Measurements from ENCODE around the gene MAN1C1. TPM values are rescaled to one million over a fixed set of nuclear protein-coding genes. Genes with fewer than 3 reads are reported as not detected.

The MAN1C1 gene
- total and polyA plus RNA-seq, 9 of the 15 experiments (the other 6 are each of a cell fraction or from before 2014, with no cell fraction given): 0.04 to 0.44 (median 0.10) TPM; not detected in 3

DNA sequence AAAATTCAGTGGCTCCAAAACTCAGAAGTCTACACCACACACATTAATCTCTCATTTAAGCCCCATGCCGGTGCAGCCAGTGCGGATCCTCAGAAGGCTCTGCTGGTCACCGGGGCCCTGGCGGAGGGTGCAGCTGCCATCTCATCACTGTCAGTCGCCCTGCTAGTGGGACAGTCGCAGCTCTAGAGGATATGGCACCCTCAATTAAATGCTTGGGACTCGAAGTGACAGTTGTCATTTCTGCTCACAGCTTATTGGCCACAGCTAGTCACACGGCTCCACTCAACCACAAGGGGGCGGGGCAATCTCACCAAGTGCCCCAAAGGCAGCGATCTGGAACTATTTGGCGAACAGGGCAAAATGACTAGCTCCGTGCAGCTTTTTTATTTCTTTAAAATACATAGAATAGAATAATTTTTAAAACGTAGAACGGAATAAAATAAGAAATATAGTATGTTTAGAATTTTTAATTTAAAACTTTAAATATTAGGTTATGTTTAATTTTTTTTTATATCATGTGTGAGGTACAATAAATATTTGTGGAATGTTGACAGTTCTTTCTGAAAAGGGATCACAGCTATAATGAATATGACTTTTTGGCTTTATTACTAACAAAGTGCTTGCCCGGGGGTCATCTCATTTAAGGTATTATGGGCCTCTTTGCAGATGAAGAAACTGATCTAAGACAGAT lies 8.0 kb upstream of the MAN1C1 start (continued):
- TF ChIP-seq, protein P1, sequence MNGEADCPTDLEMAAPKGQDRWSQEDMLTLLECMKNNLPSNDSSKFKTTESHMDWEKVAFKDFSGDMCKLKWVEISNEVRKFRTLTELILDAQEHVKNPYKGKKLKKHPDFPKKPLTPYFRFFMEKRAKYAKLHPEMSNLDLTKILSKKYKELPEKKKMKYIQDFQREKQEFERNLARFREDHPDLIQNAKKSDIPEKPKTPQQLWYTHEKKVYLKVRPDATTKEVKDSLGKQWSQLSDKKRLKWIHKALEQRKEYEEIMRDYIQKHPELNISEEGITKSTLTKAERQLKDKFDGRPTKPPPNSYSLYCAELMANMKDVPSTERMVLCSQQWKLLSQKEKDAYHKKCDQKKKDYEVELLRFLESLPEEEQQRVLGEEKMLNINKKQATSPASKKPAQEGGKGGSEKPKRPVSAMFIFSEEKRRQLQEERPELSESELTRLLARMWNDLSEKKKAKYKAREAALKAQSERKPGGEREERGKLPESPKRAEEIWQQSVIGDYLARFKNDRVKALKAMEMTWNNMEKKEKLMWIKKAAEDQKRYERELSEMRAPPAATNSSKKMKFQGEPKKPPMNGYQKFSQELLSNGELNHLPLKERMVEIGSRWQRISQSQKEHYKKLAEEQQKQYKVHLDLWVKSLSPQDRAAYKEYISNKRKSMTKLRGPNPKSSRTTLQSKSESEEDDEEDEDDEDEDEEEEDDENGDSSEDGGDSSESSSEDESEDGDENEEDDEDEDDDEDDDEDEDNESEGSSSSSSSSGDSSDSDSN (IDR thresholded peaks at IDR 0.05; ENCODE audit: borderline replicate concordance in 1 of 2, low read depth in 2 of 2, low read length in 2 of 2): no peak
- no peak for TF ChIP-seq ZNF699 (CRISPR knock-in tag; IDR thresholded peaks at IDR 0.05; ENCODE audit: insufficient replicate concordance)
- no peak for TF ChIP-seq ETV5 (CRISPR knock-in tag; IDR thresholded peaks at IDR 0.05; ENCODE audit: low read depth)
- TF ChIP-seq SNIP1 (IDR thresholded peaks at IDR 0.05; ENCODE audit: low read depth): no peak
- no peak for TF ChIP-seq PRMT5 (CRISPR knock-in tag; IDR thresholded peaks at IDR 0.05)
- TF ChIP-seq RBFOX2 (IDR thresholded peaks at IDR 0.05; ENCODE audit: low read depth, low read length): no peak
- TF ChIP-seq, protein P2, sequence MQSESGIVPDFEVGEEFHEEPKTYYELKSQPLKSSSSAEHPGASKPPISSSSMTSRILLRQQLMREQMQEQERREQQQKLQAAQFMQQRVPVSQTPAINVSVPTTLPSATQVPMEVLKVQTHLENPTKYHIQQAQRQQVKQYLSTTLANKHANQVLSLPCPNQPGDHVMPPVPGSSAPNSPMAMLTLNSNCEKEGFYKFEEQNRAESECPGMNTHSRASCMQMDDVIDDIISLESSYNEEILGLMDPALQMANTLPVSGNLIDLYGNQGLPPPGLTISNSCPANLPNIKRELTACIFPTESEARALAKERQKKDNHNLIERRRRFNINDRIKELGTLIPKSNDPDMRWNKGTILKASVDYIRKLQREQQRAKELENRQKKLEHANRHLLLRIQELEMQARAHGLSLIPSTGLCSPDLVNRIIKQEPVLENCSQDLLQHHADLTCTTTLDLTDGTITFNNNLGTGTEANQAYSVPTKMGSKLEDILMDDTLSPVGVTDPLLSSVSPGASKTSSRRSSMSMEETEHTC (IDR thresholded peaks at IDR 0.05): no peak
- TF ChIP-seq PPARD (CRISPR knock-in tag; IDR thresholded peaks at IDR 0.05): no peak
- TF ChIP-seq ZNF79 (CRISPR knock-in tag; IDR thresholded peaks at IDR 0.05; ENCODE audit: low read depth): no peak
- TF ChIP-seq BRD4 (IDR thresholded peaks at IDR 0.05): no peak
- TF ChIP-seq CC2D1A (IDR thresholded peaks at IDR 0.05): no peak
- TF ChIP-seq NCOA2 (IDR thresholded peaks at IDR 0.05; ENCODE audit: partially characterized antibody in 2 of 2): no peak
- no peak for TF ChIP-seq SRSF9 (IDR thresholded peaks at IDR 0.05; ENCODE audit: borderline replicate concordance, low read depth, low read length)
- TF ChIP-seq SETDB1 (IDR thresholded peaks at IDR 0.05; ENCODE audit: low read length): no peak
- TF ChIP-seq, protein P3, sequence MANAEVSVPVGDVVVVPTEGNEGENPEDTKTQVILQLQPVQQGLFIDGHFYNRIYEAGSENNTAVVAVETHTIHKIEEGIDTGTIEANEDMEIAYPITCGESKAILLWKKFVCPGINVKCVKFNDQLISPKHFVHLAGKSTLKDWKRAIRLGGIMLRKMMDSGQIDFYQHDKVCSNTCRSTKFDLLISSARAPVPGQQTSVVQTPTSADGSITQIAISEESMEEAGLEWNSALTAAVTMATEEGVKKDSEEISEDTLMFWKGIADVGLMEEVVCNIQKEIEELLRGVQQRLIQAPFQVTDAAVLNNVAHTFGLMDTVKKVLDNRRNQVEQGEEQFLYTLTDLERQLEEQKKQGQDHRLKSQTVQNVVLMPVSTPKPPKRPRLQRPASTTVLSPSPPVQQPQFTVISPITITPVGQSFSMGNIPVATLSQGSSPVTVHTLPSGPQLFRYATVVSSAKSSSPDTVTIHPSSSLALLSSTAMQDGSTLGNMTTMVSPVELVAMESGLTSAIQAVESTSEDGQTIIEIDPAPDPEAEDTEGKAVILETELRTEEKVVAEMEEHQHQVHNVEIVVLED (CRISPR knock-in tag; IDR thresholded peaks at IDR 0.05): no peak
- no peak for TF ChIP-seq SMAD1 (IDR thresholded peaks at IDR 0.05; ENCODE audit: low read depth, low read length, partially characterized antibody)
- no peak for TF ChIP-seq SMARCC2 (IDR thresholded peaks at IDR 0.05; ENCODE audit: low read depth)
- no peak for TF ChIP-seq TBP (optimal IDR thresholded peaks at IDR 0.05; ENCODE audit: low read depth, low read length)
- TF ChIP-seq, protein P4, sequence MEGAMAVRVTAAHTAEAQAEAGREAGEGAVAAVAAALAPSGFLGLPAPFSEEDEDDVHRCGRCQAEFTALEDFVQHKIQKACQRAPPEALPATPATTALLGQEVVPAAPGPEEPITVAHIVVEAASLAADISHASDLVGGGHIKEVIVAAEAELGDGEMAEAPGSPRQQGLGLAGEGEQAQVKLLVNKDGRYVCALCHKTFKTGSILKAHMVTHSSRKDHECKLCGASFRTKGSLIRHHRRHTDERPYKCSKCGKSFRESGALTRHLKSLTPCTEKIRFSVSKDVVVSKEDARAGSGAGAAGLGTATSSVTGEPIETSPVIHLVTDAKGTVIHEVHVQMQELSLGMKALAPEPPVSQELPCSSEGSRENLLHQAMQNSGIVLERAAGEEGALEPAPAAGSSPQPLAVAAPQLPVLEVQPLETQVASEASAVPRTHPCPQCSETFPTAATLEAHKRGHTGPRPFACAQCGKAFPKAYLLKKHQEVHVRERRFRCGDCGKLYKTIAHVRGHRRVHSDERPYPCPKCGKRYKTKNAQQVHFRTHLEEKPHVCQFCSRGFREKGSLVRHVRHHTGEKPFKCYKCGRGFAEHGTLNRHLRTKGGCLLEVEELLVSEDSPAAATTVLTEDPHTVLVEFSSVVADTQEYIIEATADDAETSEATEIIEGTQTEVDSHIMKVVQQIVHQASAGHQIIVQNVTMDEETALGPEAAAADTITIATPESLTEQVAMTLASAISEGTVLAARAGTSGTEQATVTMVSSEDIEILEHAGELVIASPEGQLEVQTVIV (CRISPR knock-in tag; IDR thresholded peaks at IDR 0.05; ENCODE audit: borderline replicate concordance): no peak
- no peak for TF ChIP-seq NFATC3 (IDR thresholded peaks at IDR 0.05)
- no peak for TF ChIP-seq EHMT2 (IDR thresholded peaks at IDR 0.05)
- TF ChIP-seq ZNF311 (CRISPR knock-in tag; IDR thresholded peaks at IDR 0.05): no peak
- no peak for TF ChIP-seq TARDBP (IDR thresholded peaks at IDR 0.05)
